HCT116 (cell line): Measurements from ENCODE around the gene ABCC8. TPM values are rescaled to one million over a fixed set of nuclear protein-coding genes. Genes with fewer than 3 reads are reported as not detected.

Experiments
- ATAC-seq: fragments of 200-7000 bp; cut with Tn5 transposase; 2 replicates; pipeline ENCODE4 v1.9.1; 2020; ENCODE audit warnings: mild to moderate bottlenecking, moderate library complexity
- BruUV-seq: library from RNA; stranded (reverse); fragments of 400-500 nt; replicated peaks from 2 replicates; lab custom pipeline; 2021; lab: Mats Ljungman, UMichigan
- CTCF ChIA-PET: fragments of 300-600 bp; sonication (Branson Sonifier 250); formaldehyde crosslinking; loops from one replicate; lab custom pipeline; 2021; ENCODE audit warnings: antibody characterized with exemption; lab: Charles Lee
- POLR2A ChIA-PET: fragments of 300-600, 350-600 bp; sonication (Branson Sonifier 250); formaldehyde crosslinking; loops from one replicate; lab custom pipeline; 2021; ENCODE audit warnings: antibody characterized with exemption; lab: Charles Lee
- RAD21 ChIA-PET, 2 experiments: fragments of 300-600 bp; sonication (Branson Sonifier 250); formaldehyde crosslinking; loops; one replicate each; lab custom pipeline; 2023; ENCODE audit warnings: low total read pairs in 2 of 2; ENCODE audit not compliant: uncharacterized antibody in 2 of 2, unreplicated experiment in 2 of 2, low non-redundant PET in 1 of 2; lab: Charles Lee
- DNase-seq: peaks from one replicate; pipeline ENCODE4 v3.0.0-alpha.2; 2010; ENCODE audit warnings: low read depth, low spot score
- H2AFZ ChIP-seq: fragments of 200-600 bp; shearing (Covaris generic), sonication (generic); 2 replicates; pipeline ENCODE4 v1.6.1; 2017; ENCODE audit warnings: low read depth, mixed run types, mixed read lengths, antibody characterized with exemption, low read length; ENCODE audit not compliant: poor library complexity, severe bottlenecking
- H3K27ac ChIP-seq: 2 replicates; pipeline ENCODE4 v1.5.1; 2012; ENCODE audit warnings: low read depth, low read length
- H3K27me3 ChIP-seq: fragments of 200-600 bp; sonication (generic); 2 replicates; pipeline ENCODE4 v1.6.1; 2016; ENCODE audit warnings: mixed run types, low read length, mixed read lengths; ENCODE audit not compliant: insufficient read depth
- H3K36me3 ChIP-seq, 2 experiments: fragments of 200-500 bp in 1 of 2; fragments of 200-600 bp in 1 of 2; sonication (Bioruptor generic) in 1 of 2; sonication (generic) in 1 of 2; 2 replicates each; pipeline versions ENCODE4 v1.5.1 to v1.6.1; 2014 to 2016; ENCODE audit warnings: low read length in 2 of 2, inconsistent platforms in 1 of 2, mixed read lengths in 1 of 2, mixed run types in 1 of 2; ENCODE audit not compliant: insufficient read depth in 2 of 2, control insufficient read depth in 1 of 2
- H3K4me1 ChIP-seq, 2 experiments: fragments of 200-600 bp in 1 of 2; sonication (generic) in 1 of 2; 2 replicates each; pipeline versions ENCODE4 v1.5.1 to v1.6.1; 2012 to 2017; ENCODE audit warnings: low read length in 2 of 2, inconsistent platforms in 1 of 2, mild to moderate bottlenecking in 1 of 2, mixed read lengths in 1 of 2, mixed run types in 1 of 2, moderate library complexity in 1 of 2; ENCODE audit not compliant: insufficient read depth in 2 of 2, control insufficient read depth in 1 of 2
- H3K4me2 ChIP-seq: fragments of 200-600 bp; sonication (generic); 2 replicates; pipeline ENCODE4 v1.6.1; 2017; ENCODE audit warnings: mixed run types, low read length, mixed read lengths
- H3K4me3 ChIP-seq, 2 experiments: fragments of 200-600 bp in 1 of 2; sonication (generic) in 1 of 2; replicated peaks in 1 of 2; 2 replicates each; pipeline ENCODE4 v1.5.1; 2011 to 2016; ENCODE audit warnings: low read length in 2 of 2, control low read depth in 1 of 2, low read depth in 1 of 2, mild to moderate bottlenecking in 1 of 2, mixed read lengths in 1 of 2, mixed run types in 1 of 2
- H3K79me2 ChIP-seq: fragments of 200-600 bp; sonication (generic); 2 replicates; pipeline ENCODE4 v1.6.1; 2017; ENCODE audit warnings: mild to moderate bottlenecking, mixed run types, low read length, moderate library complexity, mixed read lengths; ENCODE audit not compliant: insufficient read depth
- H3K9ac ChIP-seq: fragments of 200-600 bp; sonication (generic); 2 replicates; pipeline ENCODE4 v1.6.1; 2016; ENCODE audit warnings: low read length, mixed read lengths
- H3K9me2 ChIP-seq: fragments of 200-600 bp; sonication (generic), shearing (Covaris generic); 2 replicates; pipeline ENCODE4 v1.6.1; 2017; ENCODE audit warnings: mixed run types, mild to moderate bottlenecking, moderate library complexity; ENCODE audit not compliant: insufficient read depth
- H3K9me3 ChIP-seq, 2 experiments: fragments of 200-500 bp in 1 of 2; fragments of 200-600 bp in 1 of 2; sonication (Bioruptor generic) in 1 of 2; sonication (generic) in 1 of 2; 2 replicates each; pipeline ENCODE4 v1.6.1; 2014 to 2017; ENCODE audit warnings: low read length in 2 of 2, mixed read lengths in 2 of 2, inconsistent platforms in 1 of 2, low read depth in 1 of 2, mild to moderate bottlenecking in 1 of 2, mixed run types in 1 of 2, moderate library complexity in 1 of 2; ENCODE audit not compliant: control insufficient read depth in 1 of 2, insufficient read depth in 1 of 2
- H4K20me1 ChIP-seq: fragments of 200-600 bp; sonication (generic), shearing (Covaris generic); 2 replicates; pipeline ENCODE4 v1.6.1; 2017; ENCODE audit warnings: mixed run types, mild to moderate bottlenecking, moderate library complexity; ENCODE audit not compliant: insufficient read depth
- CBX3 ChIP-seq: IDR thresholded peaks from 2 replicates; pipeline ENCODE4 v1.6.1; 2012; ENCODE audit warnings: low read depth
- CEBPB ChIP-seq: IDR thresholded peaks from 2 replicates; pipeline ENCODE4 v1.6.1; 2012; ENCODE audit warnings: low read depth
- EZH2 ChIP-seq: fragments of 200-600 bp; sonication (generic); IDR thresholded peaks from 2 replicates; pipeline ENCODE4 v1.6.1; 2017; ENCODE audit warnings: antibody characterized with exemption, mixed run types
- POLR2AphosphoS5 ChIP-seq: IDR thresholded peaks from 2 replicates; pipeline ENCODE4 v1.6.1; 2011; ENCODE audit warnings: mild to moderate bottlenecking, low read depth, low read length, moderate library complexity
- RAD21 ChIP-seq: IDR thresholded peaks from 2 replicates; pipeline ENCODE4 v1.6.1; 2012; ENCODE audit warnings: low read depth, mild to moderate bottlenecking
- SIN3A ChIP-seq: IDR thresholded peaks from 2 replicates; pipeline ENCODE4 v1.6.1; 2012; ENCODE audit warnings: low read depth
- SP1 ChIP-seq: IDR thresholded peaks from 2 replicates; pipeline ENCODE4 v1.6.1; 2012; ENCODE audit warnings: low read depth
- YY1 ChIP-seq: IDR thresholded peaks from 2 replicates; pipeline ENCODE4 v1.6.1; 2011; ENCODE audit warnings: low read length, low read depth, moderate library complexity, mild to moderate bottlenecking; ENCODE audit not compliant: insufficient replicate concordance; ENCODE audit errors: extremely low read depth
- intact Hi-C: fragments of 100-400 bp; cut with micrococcal nuclease; formaldehyde crosslinking; loops from 2 replicates; pipeline ENCODE4 v1.10.0; 2022
- total RNA-seq: library from RNA; stranded (reverse); gene quantifications from one replicate; pipeline ENCODE4 v1.2.1, GENCODE V29; 2021; ENCODE audit not compliant: unreplicated experiment

Gene ABCC8
- total RNA-seq, 1 experiment from 2014 or later, result 0.39 TPM

- no peak overlapping the region for H3K9ac ChIP-seq
- no peak for ATAC-seq
- H4K20me1 ChIP-seq, result no peaks in the 10 kb centered on the region
- CTCF ChIA-PET, result no interaction called here
- no peaks in the 10 kb centered on the region for H3K27me3 ChIP-seq
- no peak overlapping the region for H3K27ac ChIP-seq
- TF ChIP-seq YY1, result no peak
- no peak for TF ChIP-seq RAD21
- no peak for TF ChIP-seq SP1
- no peak overlapping the region for H3K4me2 ChIP-seq
- RAD21 ChIA-PET, result no interaction called here
- H2AFZ ChIP-seq, result no peak overlapping the region
- no peaks in the 10 kb centered on the region for H3K36me3 ChIP-seq
- DNase-seq, result no peak
- no peaks in the 10 kb centered on the region for H3K79me2 ChIP-seq
- POLR2A ChIA-PET, result no interaction called here
- no peaks in the 10 kb centered on the region for H3K9me3 ChIP-seq
- intact Hi-C loops, result no loop called here
- H3K4me3 ChIP-seq, result no peak overlapping the region
- no peaks in the 10 kb centered on the region for H3K4me1 ChIP-seq
- no peaks in the 10 kb centered on the region for H3K9me2 ChIP-seq
- no TSS peak for BruUV-seq
Observed at GRCh38 chr11:17430616-17431015, 46.0 kb downstream of the ABCC8 start.

GRCh38 chr11:17428925-17429324, 47.7 kb downstream of the ABCC8 start:
- no peaks in the 10 kb centered on the region for H3K9me3 ChIP-seq
- intact Hi-C loops, result no loop called here
- CTCF ChIA-PET, result no interaction called here

More at GRCh38 chr11:17428925-17429324, 47.7 kb downstream of the ABCC8 start:
- H3K4me3 ChIP-seq, result no peak overlapping the region
- no peak for DNase-seq
- ATAC-seq, result no peak
- no peaks in the 10 kb centered on the region for H3K36me3 ChIP-seq
- no peaks in the 10 kb centered on the region for H3K79me2 ChIP-seq
- no peaks in the 10 kb centered on the region for H3K9me2 ChIP-seq
- H3K9ac ChIP-seq, result no peak overlapping the region
- H3K27ac ChIP-seq, result no peak overlapping the region
- ChIA-PET RAD21 (no interaction called here), POLR2A (no interaction called here)
- no peak overlapping the region for H3K4me2 ChIP-seq
- TF ChIP-seq RAD21 (no peak), CEBPB (no peak), CBX3 (no peak), EZH2 (no peak), POLR2AphosphoS5 (no peak), SIN3A (no peak)
- no peak overlapping the region for H2AFZ ChIP-seq
- no peaks in the 10 kb centered on the region for H4K20me1 ChIP-seq
- no TSS peak for BruUV-seq
- H3K27me3 ChIP-seq, result no peaks in the 10 kb centered on the region
- peaks cover 0 to under 1% of the 10 kb centered on the region in 2 experiments; a peak in 1 of 4 replicates for H3K4me1 ChIP-seq
